ENCODE data around the gene TEX14. TPM values are rescaled to one million over a fixed set of nuclear protein-coding genes. Genes with fewer than 3 reads are reported as not detected.
"Not testable (repeated sequence)": the region's sequence is repeated elsewhere in the genome, so short reads cannot be mapped to it uniquely, and the experiment has no call there.

Gene TEX14
- polyA plus RNA-seq, 1 of the 3 experiments (the other 2 are of a cell fraction): 0.02 TPM

- ChIA-PET POLR2A (no interaction called here), CTCF (interaction anchor here (0.6 to 1.0 kb wide), 2 partner anchors 8 to 19 kb away, joined by 3 read pairs; no protein-coding TSS in a partner anchor)
- no peak for DNase-seq
- no peaks in the 10 kb centered on the region for H3K9me3 ChIP-seq
- H3K79me2 ChIP-seq (ENCODE audit: insufficient read depth): peaks cover 7% of the 10 kb centered on the region; the same call in 1 of the 2 replicates
- H3K27ac ChIP-seq (ENCODE audit: low read depth in 2 of 2, low read length in 1 of 2): no peak overlapping the region
- no peak overlapping the region for H2AFZ ChIP-seq (ENCODE audit: low read depth)
- WGBS (ENCODE audit: low lambda C conversion rate): 75% methylated on average over 2 of the region's 2 CpGs
- TF ChIP-seq NFIC (IDR thresholded peaks at IDR 0.05; ENCODE audit: borderline replicate concordance): no peak
- H4K20me1 ChIP-seq (ENCODE audit: insufficient read depth): no peaks in the 10 kb centered on the region
- no peak overlapping the region for H3K4me3 ChIP-seq (ENCODE audit: low read depth in 2 of 2, low read length in 1 of 2)
- no peak overlapping the region for H3K4me2 ChIP-seq
- peaks cover 3 to 8% of the 10 kb centered on the region in 2 experiments; a peak in 3 of 4 replicates for H3K4me1 ChIP-seq (ENCODE audit: control insufficient read depth in 1 of 2, insufficient read depth in 2 of 2, low read depth in 1 of 2, low read length in 1 of 2)
- no peaks in the 10 kb centered on the region for H3F3A ChIP-seq (replicated peaks; ENCODE audit: insufficient read depth)
- H3K9ac ChIP-seq: no peak overlapping the region
- no peaks in the 10 kb centered on the region for H3K27me3 ChIP-seq (ENCODE audit: insufficient read depth)
- no peaks in the 10 kb centered on the region for H3K36me3 ChIP-seq (replicated peaks in 1 of 2; ENCODE audit: control insufficient read depth in 1 of 2, insufficient read depth in 2 of 2, low read length in 1 of 2)
- no peaks in the 10 kb centered on the region for H3K9me2 ChIP-seq
These were observed 3.3 kb downstream of the TEX14 start for GRCh38 chr17:58688521-58688920.

- Histone ChIP-seq H3K79me2 (ENCODE audit: insufficient read depth) (no peaks in the 10 kb centered on the region), H3K4me1 (ENCODE audit: control insufficient read depth in 1 of 2, insufficient read depth in 2 of 2, low read depth in 1 of 2, low read length in 1 of 2) (no peaks in the 10 kb centered on the region), H3K4me2 (no peak overlapping the region), H2AFZ (ENCODE audit: low read depth) (no peak overlapping the region), H3K9ac (no peak overlapping the region), H4K20me1 (ENCODE audit: insufficient read depth) (no peaks in the 10 kb centered on the region), H3K27ac (ENCODE audit: low read depth in 2 of 2, low read length in 1 of 2) (no peak overlapping the region), H3K9me3 (no peaks in the 10 kb centered on the region), H3K36me3 (replicated peaks in 1 of 2; ENCODE audit: control insufficient read depth in 1 of 2, insufficient read depth in 2 of 2, low read length in 1 of 2) (no peaks in the 10 kb centered on the region), H3K27me3 (ENCODE audit: insufficient read depth) (no peaks in the 10 kb centered on the region), H3K9me2 (no peaks in the 10 kb centered on the region), H3F3A (replicated peaks; ENCODE audit: insufficient read depth) (no peaks in the 10 kb centered on the region), H3K4me3 (ENCODE audit: low read depth in 2 of 2, low read length in 1 of 2) (no peak overlapping the region)
- DNase-seq: no peak
- ChIA-PET CTCF (interaction anchor here (1.1 kb wide), 1 partner anchor 24 kb away, joined by 3 read pairs; no protein-coding TSS in a partner anchor), POLR2A (interaction anchor here (1.1 kb wide), 1 partner anchor 55 kb away, joined by 3 read pairs; no protein-coding TSS in a partner anchor)
- WGBS (ENCODE audit: low lambda C conversion rate): 55% methylated on average over 4 of the region's 4 CpGs
- TF ChIP-seq MXI1 (IDR thresholded peaks at IDR 0.05; ENCODE audit: low read depth, low read length) (no peak), GATA2 (CRISPR knock-in tag; IDR thresholded peaks at IDR 0.05) (no peak), JUND (IDR thresholded peaks at IDR 0.05) (no peak), NFIC (IDR thresholded peaks at IDR 0.05; ENCODE audit: borderline replicate concordance) (no peak), ZBTB33 (IDR thresholded peaks at IDR 0.05; ENCODE audit: borderline replicate concordance, low read depth) (no peak), POLR2AphosphoS5 (IDR thresholded peaks at IDR 0.05; ENCODE audit: low read depth, low read length) (no peak), FOXJ3 (CRISPR knock-in tag; IDR thresholded peaks at IDR 0.05) (no peak), TAF1 (IDR thresholded peaks at IDR 0.05; ENCODE audit: borderline replicate concordance, low read depth, low read length) (no peak), YY1 (IDR thresholded peaks at IDR 0.05; ENCODE audit: low read depth) (no peak), FOSL2 (IDR thresholded peaks at IDR 0.05; ENCODE audit: borderline replicate concordance, low read depth) (no peak), USF2 (IDR thresholded peaks at IDR 0.05; ENCODE audit: borderline replicate concordance, low read depth, low read length) (no peak)
These were observed 4.9 kb downstream of the TEX14 start for GRCh38 chr17:58686980-58687379.

GRCh38 chr17:58684462-58684861 is 7.4 kb downstream of the TEX14 start:
- POLR2A ChIA-PET; H3K9me3 ChIP-seq; H3K27me3 ChIP-seq (ENCODE audit: insufficient read depth); H3K27ac ChIP-seq (ENCODE audit: low read depth in 2 of 2, low read length in 1 of 2); H3K79me2 ChIP-seq (ENCODE audit: insufficient read depth); H3K36me3 ChIP-seq (replicated peaks in 1 of 2; ENCODE audit: control insufficient read depth in 1 of 2, insufficient read depth in 2 of 2, low read length in 1 of 2); H3K4me2 ChIP-seq; H3F3A ChIP-seq (replicated peaks; ENCODE audit: insufficient read depth); H2AFZ ChIP-seq (ENCODE audit: low read depth); H3K4me3 ChIP-seq (ENCODE audit: low read depth in 2 of 2, low read length in 1 of 2); H4K20me1 ChIP-seq (ENCODE audit: insufficient read depth); H3K9me2 ChIP-seq; H3K4me1 ChIP-seq (ENCODE audit: control insufficient read depth in 1 of 2, insufficient read depth in 2 of 2, low read depth in 1 of 2, low read length in 1 of 2); DNase-seq; H3K9ac ChIP-seq: not testable (repeated sequence)
- CTCF ChIA-PET: interaction anchor here (0.8 to 1.1 kb wide), 2 partner anchors 27 to 979 kb away, joined by 4 read pairs; no protein-coding TSS in a partner anchor
- WGBS (ENCODE audit: low lambda C conversion rate): 81% methylated on average over 6 of the region's 6 CpGs

Measured in SK-N-SH (cell line).